Hepatocyte (in vitro differentiated cells): Measurements from ENCODE around the gene RASIP1.

Experiments
- EZH2 ChIP-seq: fragments of 200-600 bp; sonication (generic); IDR thresholded peaks from 2 replicates; pipeline ENCODE4 v1.6.1; 2016; ENCODE audit warnings: antibody characterized with exemption, mild to moderate bottlenecking, borderline replicate concordance
- EZH2phosphoT487 ChIP-seq: fragments of 200-600 bp; sonication (generic); IDR thresholded peaks from one replicate; pipeline ENCODE4 v1.6.1; 2018; ENCODE audit warnings: antibody characterized with exemption, mild to moderate bottlenecking, low read depth, moderate library complexity; ENCODE audit not compliant: unreplicated experiment, severe bottlenecking
- TF ChIP-seq, protein P1 (sequence below): fragments of 200-600 bp; sonication (generic); IDR thresholded peaks from 2 replicates; pipeline ENCODE4 v1.5.1; 2016; ENCODE audit warnings: antibody characterized with exemption, mild to moderate bottlenecking; ENCODE audit not compliant: poor library complexity

GRCh38 chr19:48760504-48761205 lies 20.2 kb upstream of the RASIP1 start:
- TF ChIP-seq, protein P1, sequence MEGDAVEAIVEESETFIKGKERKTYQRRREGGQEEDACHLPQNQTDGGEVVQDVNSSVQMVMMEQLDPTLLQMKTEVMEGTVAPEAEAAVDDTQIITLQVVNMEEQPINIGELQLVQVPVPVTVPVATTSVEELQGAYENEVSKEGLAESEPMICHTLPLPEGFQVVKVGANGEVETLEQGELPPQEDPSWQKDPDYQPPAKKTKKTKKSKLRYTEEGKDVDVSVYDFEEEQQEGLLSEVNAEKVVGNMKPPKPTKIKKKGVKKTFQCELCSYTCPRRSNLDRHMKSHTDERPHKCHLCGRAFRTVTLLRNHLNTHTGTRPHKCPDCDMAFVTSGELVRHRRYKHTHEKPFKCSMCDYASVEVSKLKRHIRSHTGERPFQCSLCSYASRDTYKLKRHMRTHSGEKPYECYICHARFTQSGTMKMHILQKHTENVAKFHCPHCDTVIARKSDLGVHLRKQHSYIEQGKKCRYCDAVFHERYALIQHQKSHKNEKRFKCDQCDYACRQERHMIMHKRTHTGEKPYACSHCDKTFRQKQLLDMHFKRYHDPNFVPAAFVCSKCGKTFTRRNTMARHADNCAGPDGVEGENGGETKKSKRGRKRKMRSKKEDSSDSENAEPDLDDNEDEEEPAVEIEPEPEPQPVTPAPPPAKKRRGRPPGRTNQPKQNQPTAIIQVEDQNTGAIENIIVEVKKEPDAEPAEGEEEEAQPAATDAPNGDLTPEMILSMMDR, result no peak
- TF ChIP-seq EZH2 (no peak), EZH2phosphoT487 (no peak)
